Measurements from ENCODE around the gene SH3GL3.

Gene SH3GL3

GRCh38 chr15:83424101-83424500 is 23.0 kb upstream of the SH3GL3 start:
- H3K4me3 ChIP-seq: no peak overlapping the region
- no peak for TF ChIP-seq CTCF (IDR thresholded peaks at IDR 0.05)
- DNase-seq (ENCODE audit: low spot score): no peak
- H3K27ac ChIP-seq: no peak overlapping the region

- Histone ChIP-seq H3K4me3 (no peak overlapping the region), H3K27ac (no peak overlapping the region)
- no peak for DNase-seq (ENCODE audit: low spot score)
- TF ChIP-seq CTCF (IDR thresholded peaks at IDR 0.05): no peak
Observed at GRCh38 chr15:83430441-83430840, 16.7 kb upstream of the SH3GL3 start.

GRCh38 chr15:83431521-83431920 is 15.6 kb upstream of the SH3GL3 start:
- TF ChIP-seq CTCF (IDR thresholded peaks at IDR 0.05): no peak
- DNase-seq (ENCODE audit: low spot score): no peak
- Histone ChIP-seq H3K4me3 (no peak overlapping the region), H3K27ac (no peak overlapping the region)

GRCh38 chr15:83435202-83435601 is 11.9 kb upstream of the SH3GL3 start:
- TF ChIP-seq CTCF (IDR thresholded peaks at IDR 0.05): no peak
- no peak for DNase-seq (ENCODE audit: low spot score)
- no peak overlapping the region for H3K4me3 ChIP-seq
- no peak overlapping the region for H3K27ac ChIP-seq

GRCh38 chr15:83435782-83436181 is 11.4 kb upstream of the SH3GL3 start:
- Histone ChIP-seq H3K27ac (no peak overlapping the region), H3K4me3 (no peak overlapping the region)
- DNase-seq (ENCODE audit: low spot score): no peak
- no peak for TF ChIP-seq CTCF (IDR thresholded peaks at IDR 0.05)

- Histone ChIP-seq H3K27ac (no peak overlapping the region), H3K4me3 (no peak overlapping the region)
- TF ChIP-seq CTCF (IDR thresholded peaks at IDR 0.05): no peak
- DNase-seq (ENCODE audit: low spot score): no peak
Observed at GRCh38 chr15:83436513-83437158, 10.5 kb upstream of the SH3GL3 start.

GRCh38 chr15:83443076-83443847 is 3.9 kb upstream of the SH3GL3 start:
- Histone ChIP-seq H3K27ac (no peak overlapping the region), H3K4me3 (no peak overlapping the region)
- no peak for TF ChIP-seq CTCF (IDR thresholded peaks at IDR 0.05)
- DNase-seq (ENCODE audit: low spot score): no peak

Data from coronary artery (tissue), 2 donors.